Activated CD4-positive, alpha-beta T cell treated with anti-CD3 and anti-CD28 coated beads, Interleukin-2, amount 10 ng/mL, durations not matched to agents 7 days and 5 days (primary cell): ENCODE results near the gene SFSWAP. TPM values are rescaled to one million over a fixed set of nuclear protein-coding genes. Genes with fewer than 3 reads are reported as not detected.

Experiments
- CTCF ChIA-PET: fragments of 350-600 bp; sonication (Branson Sonifier 250); formaldehyde crosslinking; loops from one replicate; lab custom pipeline; 2021; ENCODE audit warnings: antibody characterized with exemption; lab: Charles Lee
- POLR2A ChIA-PET: fragments of 350-600 bp; sonication (Branson Sonifier 250); formaldehyde crosslinking; loops from one replicate; lab custom pipeline; 2021; ENCODE audit warnings: antibody characterized with exemption; lab: Charles Lee
- DNase-seq: peaks from one replicate; pipeline ENCODE4 v3.0.0-alpha.2; 2020
- H3K27ac Mint-ChIP-seq: one replicate; pipeline ENCODE4 v1.8.0; 2021; ENCODE audit warnings: mild to moderate bottlenecking, moderate library complexity, mixed read lengths
- H3K27me3 Mint-ChIP-seq: one replicate; pipeline ENCODE4 v1.8.0; 2021; ENCODE audit warnings: mixed read lengths
- H3K36me3 Mint-ChIP-seq: one replicate; pipeline ENCODE4 v1.8.0; 2021; ENCODE audit warnings: low read depth, mixed read lengths
- H3K4me1 Mint-ChIP-seq: one replicate; pipeline ENCODE4 v1.8.0; 2021; ENCODE audit warnings: mixed read lengths
- H3K4me3 Mint-ChIP-seq: one replicate; pipeline ENCODE4 v1.8.0; 2021; ENCODE audit warnings: mild to moderate bottlenecking, moderate library complexity, mixed read lengths
- H3K9me3 Mint-ChIP-seq: one replicate; pipeline ENCODE4 v1.8.0; 2021; ENCODE audit warnings: mixed read lengths
- total RNA-seq, 2 experiments: library from RNA; stranded (reverse); gene quantifications; one replicate each; pipeline ENCODE4 v1.2.3, GENCODE V29; 2021

SFSWAP gene
- total RNA-seq, 2 experiments from 2014 or later: 51.4 to 59.0 TPM

GRCh38 chr12:131836714-131837397 lies 126.0 kb downstream of the SFSWAP start:
- no peak overlapping the region for H3K27ac Mint-ChIP-seq
- no peak overlapping the region for H3K4me3 Mint-ChIP-seq
- H3K4me1 Mint-ChIP-seq: no peaks in the 10 kb centered on the region
- ChIA-PET POLR2A (no interaction called here), CTCF (interaction anchor here (0.6 to 1.0 kb wide), 2 partner anchors 41 to 117 kb away, joined by 3 to 4 read pairs; no protein-coding TSS in a partner anchor)
- H3K9me3 Mint-ChIP-seq: no peaks in the 10 kb centered on the region
- no peaks in the 10 kb centered on the region for H3K36me3 Mint-ChIP-seq
- H3K27me3 Mint-ChIP-seq: peaks cover 9% of the 10 kb centered on the region
- DNase-seq: no peak

GRCh38 chr12:131840643-131841416 lies 129.9 kb downstream of the SFSWAP start:
- CTCF ChIA-PET: no interaction called here

GRCh38 chr12:131841547-131841946 lies 130.7 kb downstream of the SFSWAP start:
- no peaks in the 10 kb centered on the region for H3K36me3 Mint-ChIP-seq
- H3K27ac Mint-ChIP-seq: no peak overlapping the region
- no peaks in the 10 kb centered on the region for H3K9me3 Mint-ChIP-seq
- no peaks in the 10 kb centered on the region for H3K27me3 Mint-ChIP-seq
- no peak overlapping the region for H3K4me3 Mint-ChIP-seq
- DNase-seq: no peak
- H3K4me1 Mint-ChIP-seq: no peaks in the 10 kb centered on the region
- CTCF ChIA-PET: no interaction called here
- POLR2A ChIA-PET: no interaction called here

More at GRCh38 chr12:131840643-131841416, 129.9 kb downstream of the SFSWAP start:
- POLR2A ChIA-PET: no interaction called here
- no peaks in the 10 kb centered on the region for H3K9me3 Mint-ChIP-seq
- no peak overlapping the region for H3K27ac Mint-ChIP-seq
- no peak overlapping the region for H3K4me3 Mint-ChIP-seq
- no peaks in the 10 kb centered on the region for H3K4me1 Mint-ChIP-seq
- DNase-seq: no peak
- H3K36me3 Mint-ChIP-seq: no peaks in the 10 kb centered on the region
- no peaks in the 10 kb centered on the region for H3K27me3 Mint-ChIP-seq

- DNase-seq: no peak
- no peaks in the 10 kb centered on the region for H3K4me1 Mint-ChIP-seq
- no peaks in the 10 kb centered on the region for H3K27me3 Mint-ChIP-seq
- POLR2A ChIA-PET: no interaction called here
- H3K36me3 Mint-ChIP-seq: no peaks in the 10 kb centered on the region
- H3K4me3 Mint-ChIP-seq: no peak overlapping the region
- no peaks in the 10 kb centered on the region for H3K9me3 Mint-ChIP-seq
- CTCF ChIA-PET: no interaction called here
- H3K27ac Mint-ChIP-seq: no peak overlapping the region
Measured at GRCh38 chr12:131842169-131842568, 131.3 kb downstream of the SFSWAP start.

- Mint-ChIP-seq H3K4me3 (no peak overlapping the region), H3K27me3 (no peaks in the 10 kb centered on the region), H3K4me1 (no peaks in the 10 kb centered on the region), H3K36me3 (no peaks in the 10 kb centered on the region), H3K9me3 (no peaks in the 10 kb centered on the region), H3K27ac (no peak overlapping the region)
- DNase-seq: no peak
- CTCF ChIA-PET: no interaction called here
- POLR2A ChIA-PET: no interaction called here
Measured at GRCh38 chr12:131843527-131843926, 132.6 kb downstream of the SFSWAP start.

GRCh38 chr12:131844140-131844539 lies 133.2 kb downstream of the SFSWAP start:
- POLR2A ChIA-PET: no interaction called here
- Mint-ChIP-seq H3K4me1 (no peaks in the 10 kb centered on the region), H3K4me3 (no peak overlapping the region), H3K9me3 (no peaks in the 10 kb centered on the region), H3K36me3 (no peaks in the 10 kb centered on the region), H3K27me3 (no peaks in the 10 kb centered on the region), H3K27ac (no peak overlapping the region)
- no peak for DNase-seq
- CTCF ChIA-PET: interaction anchor here (1.1 kb wide), 1 partner anchor 27 kb away, joined by 4 read pairs; no protein-coding TSS in a partner anchor

GRCh38 chr12:131844656-131845055 lies 133.8 kb downstream of the SFSWAP start:
- DNase-seq: no peak
- Mint-ChIP-seq H3K36me3 (no peaks in the 10 kb centered on the region), H3K9me3 (no peaks in the 10 kb centered on the region), H3K27me3 (no peaks in the 10 kb centered on the region), H3K4me3 (no peak overlapping the region), H3K27ac (no peak overlapping the region), H3K4me1 (no peaks in the 10 kb centered on the region)
- CTCF ChIA-PET: interaction anchor here (1.1 kb wide), 1 partner anchor 28 kb away, joined by 4 read pairs; no protein-coding TSS in a partner anchor
- POLR2A ChIA-PET: no interaction called here

- DNase-seq: no peak
- POLR2A ChIA-PET: no interaction called here
- Mint-ChIP-seq H3K4me1 (no peaks in the 10 kb centered on the region), H3K27me3 (no peaks in the 10 kb centered on the region), H3K27ac (no peak overlapping the region), H3K36me3 (no peaks in the 10 kb centered on the region), H3K4me3 (no peak overlapping the region), H3K9me3 (no peaks in the 10 kb centered on the region)
- CTCF ChIA-PET: interaction anchor here (1.1 kb wide), 1 partner anchor 28 kb away, joined by 4 read pairs; no protein-coding TSS in a partner anchor
Measured at GRCh38 chr12:131845121-131845520, 134.2 kb downstream of the SFSWAP start.

GRCh38 chr12:131847456-131847855 lies 136.6 kb downstream of the SFSWAP start:
- Mint-ChIP-seq H3K4me3 (no peak overlapping the region), H3K27ac (no peak overlapping the region), H3K4me1 (no peaks in the 10 kb centered on the region), H3K27me3 (no peaks in the 10 kb centered on the region), H3K36me3 (no peaks in the 10 kb centered on the region), H3K9me3 (no peaks in the 10 kb centered on the region)
- CTCF ChIA-PET: no interaction called here
- no peak for DNase-seq
- POLR2A ChIA-PET: no interaction called here

- no peaks in the 10 kb centered on the region for H3K9me3 Mint-ChIP-seq
- H3K4me3 Mint-ChIP-seq: no peak overlapping the region
- H3K27me3 Mint-ChIP-seq: no peaks in the 10 kb centered on the region
- ChIA-PET CTCF (no interaction called here), POLR2A (no interaction called here)
- no peak overlapping the region for H3K27ac Mint-ChIP-seq
- H3K36me3 Mint-ChIP-seq: no peaks in the 10 kb centered on the region
- no peak for DNase-seq
- no peaks in the 10 kb centered on the region for H3K4me1 Mint-ChIP-seq
Measured at GRCh38 chr12:131848753-131849152, 137.9 kb downstream of the SFSWAP start.

Other genes with a start within 250 kb of the SFSWAP start
- gene MMP17, start 117.3 kb downstream of the SFSWAP start, total RNA-seq: under 1 TPM in 1 of 2 experiments, not detected in 1; 0.10 TPM
- gene ULK1, start 183.5 kb downstream of the SFSWAP start, total RNA-seq: 10 to 100 TPM; 28.1 to 36.1 TPM
- gene PUS1, start 218.2 kb downstream of the SFSWAP start, total RNA-seq: 10 to 100 TPM; 34.4 to 45.7 TPM
- 10 to 100 TPM; 53.9 to 57.0 TPM for gene EP400, start 238.9 kb downstream of the SFSWAP start, total RNA-seq